Muscle layer of colon (tissue), 2 donors: ENCODE measurements around the gene DELE1.

Experiments
- H3K27ac ChIP-seq: one replicate; pipeline ENCODE4 v1.7.0; 2013; ENCODE audit warnings: low read depth, mild to moderate bottlenecking, low read length, moderate library complexity
- H3K27me3 ChIP-seq, 2 donors: one replicate each; pipeline ENCODE4 v1.7.0; 2013; ENCODE audit warnings: low read length in 2 of 2, mild to moderate bottlenecking in 2 of 2; ENCODE audit not compliant: insufficient read depth in 2 of 2, control insufficient read depth in 1 of 2
- H3K36me3 ChIP-seq: one replicate; pipeline ENCODE4 v1.7.0; 2013; ENCODE audit warnings: mild to moderate bottlenecking, low read length; ENCODE audit not compliant: insufficient read depth
- H3K4me1 ChIP-seq: one replicate; pipeline ENCODE4 v1.7.0; 2013; ENCODE audit warnings: mild to moderate bottlenecking, low read length; ENCODE audit not compliant: insufficient read depth
- H3K4me3 ChIP-seq, 2 donors: one replicate each; pipeline ENCODE4 v1.7.0; 2013; ENCODE audit warnings: low read length in 2 of 2, low read depth in 1 of 2, mild to moderate bottlenecking in 1 of 2, moderate library complexity in 1 of 2
- H3K9ac ChIP-seq: one replicate; pipeline ENCODE4 v1.7.0; 2013; ENCODE audit warnings: low read length
- H3K9me3 ChIP-seq: one replicate; pipeline ENCODE4 v1.7.0; 2013; ENCODE audit warnings: mild to moderate bottlenecking, low read length
- donor health status: abdominal sarcoma.
- donor health status: Adenocarcinoma of cecum.

Gene DELE1

DNA sequence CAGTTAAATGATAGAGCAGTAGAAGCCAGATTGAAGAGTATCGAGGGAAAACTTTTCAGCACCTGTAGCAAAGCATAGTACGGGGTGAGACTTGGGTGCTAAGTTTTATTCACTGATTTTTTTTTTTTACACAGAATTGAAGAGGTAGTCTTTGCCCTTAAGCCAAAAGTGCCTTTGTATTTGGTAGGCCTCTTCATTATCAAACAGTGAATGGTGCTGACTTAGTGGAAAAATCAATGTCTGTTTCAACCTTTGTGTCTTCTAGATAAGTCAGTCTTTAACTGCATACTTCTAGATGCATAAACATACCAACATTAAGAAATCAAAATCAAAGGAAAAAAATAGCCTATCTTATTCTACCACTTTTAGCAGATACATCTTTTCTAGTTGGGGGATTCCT lies 59.0 kb downstream of the DELE1 start:
- Histone ChIP-seq H3K9me3 (no peaks in the 10 kb centered on the region), H3K27ac (no peak overlapping the region), H3K4me1 (peaks cover 8% of the 10 kb centered on the region), H3K9ac (no peak overlapping the region), H3K27me3 (no peaks in the 10 kb centered on the region), H3K36me3 (peaks cover 88% of the 10 kb centered on the region), H3K4me3 (no peak overlapping the region)

DNA sequence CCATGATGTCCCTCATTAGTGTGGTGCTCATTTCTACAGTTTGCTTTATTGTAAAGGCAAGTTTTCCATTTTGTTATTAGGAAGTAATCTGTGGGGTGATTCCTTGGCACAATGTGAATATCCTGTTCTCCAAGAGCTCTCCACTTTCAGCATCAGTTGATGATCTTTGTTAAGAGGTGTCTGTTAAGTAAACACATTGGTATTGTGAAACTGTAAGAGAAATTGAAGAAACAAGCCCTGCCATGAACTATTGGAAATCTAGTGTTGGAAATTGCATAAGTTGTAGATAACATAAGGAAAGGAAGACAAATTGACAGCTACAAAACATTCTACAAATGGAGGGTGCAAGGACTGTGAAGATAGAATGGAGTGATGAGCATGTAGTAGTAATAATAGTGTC lies 62.4 kb downstream of the DELE1 start:
- Histone ChIP-seq H3K9ac (no peak overlapping the region), H3K27ac (no peak overlapping the region), H3K36me3 (peaks cover 58% of the 10 kb centered on the region), H3K9me3 (no peaks in the 10 kb centered on the region), H3K4me1 (no peaks in the 10 kb centered on the region), H3K27me3 (no peaks in the 10 kb centered on the region), H3K4me3 (no peak overlapping the region)

- Histone ChIP-seq H3K9ac (no peak overlapping the region), H3K4me3 (no peak overlapping the region), H3K27me3 (no peaks in the 10 kb centered on the region), H3K27ac (no peak overlapping the region), H3K4me1 (no peaks in the 10 kb centered on the region), H3K36me3 (peaks cover 46% of the 10 kb centered on the region), H3K9me3 (no peaks in the 10 kb centered on the region)
Observed at GRCh38 chr5:141989720-141990119, 66.0 kb downstream of the DELE1 start.
